ENCODE data around the gene KCNH2. TPM values are rescaled to one million over a fixed set of nuclear protein-coding genes. Genes with fewer than 3 reads are reported as not detected.

KCNH2 gene
- polyA plus RNA-seq, 1 experiment, result 0.06 TPM

DNA sequence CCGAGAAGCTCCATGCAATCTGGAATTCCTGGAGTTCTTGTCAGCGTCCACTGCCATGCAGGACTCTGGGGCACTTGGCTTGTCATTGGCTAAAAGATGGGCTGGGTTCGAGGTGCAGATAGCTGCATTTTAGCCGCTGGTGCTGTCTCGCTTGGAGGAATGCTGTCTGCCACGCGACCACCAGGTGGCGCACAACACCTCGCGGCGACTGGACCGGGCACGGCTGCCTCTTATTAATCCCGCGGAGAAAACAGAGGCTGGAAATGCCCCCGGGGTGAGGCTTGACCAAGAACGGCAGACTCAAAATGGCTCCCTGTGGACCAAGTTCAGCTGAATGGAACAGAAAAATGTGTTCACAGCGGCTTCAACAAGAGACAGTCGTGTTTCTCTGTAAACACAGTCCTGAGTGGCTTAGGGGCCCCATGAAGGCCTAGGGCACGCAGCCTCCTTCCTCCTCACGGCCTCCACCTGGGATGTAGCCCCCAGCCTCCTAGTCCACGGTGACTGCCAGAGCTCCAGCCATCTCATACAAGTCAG, 79.6 kb downstream of the KCNH2 start:
- ChIA-PET CTCF (interaction anchor here (0.6 to 2.7 kb wide), 36 partner anchors 9 to 407 kb away, joined by 3 to 28 read pairs (median 3); partner anchors contain the start of gene NOS3), POLR2A (no interaction called here)
- H3K4me3 ChIP-seq (ENCODE audit: low read depth, low read length), result no peak overlapping the region
- no peaks in the 10 kb centered on the region for H3K36me3 ChIP-seq (ENCODE audit: control insufficient read depth, insufficient read depth, low read length)
- no peak for DNase-seq (ENCODE audit: low read depth)
- peaks cover 4% of the 10 kb centered on the region for H3K27me3 ChIP-seq (ENCODE audit: control insufficient read depth, insufficient read depth, low read length)
- TF ChIP-seq, protein P1, sequence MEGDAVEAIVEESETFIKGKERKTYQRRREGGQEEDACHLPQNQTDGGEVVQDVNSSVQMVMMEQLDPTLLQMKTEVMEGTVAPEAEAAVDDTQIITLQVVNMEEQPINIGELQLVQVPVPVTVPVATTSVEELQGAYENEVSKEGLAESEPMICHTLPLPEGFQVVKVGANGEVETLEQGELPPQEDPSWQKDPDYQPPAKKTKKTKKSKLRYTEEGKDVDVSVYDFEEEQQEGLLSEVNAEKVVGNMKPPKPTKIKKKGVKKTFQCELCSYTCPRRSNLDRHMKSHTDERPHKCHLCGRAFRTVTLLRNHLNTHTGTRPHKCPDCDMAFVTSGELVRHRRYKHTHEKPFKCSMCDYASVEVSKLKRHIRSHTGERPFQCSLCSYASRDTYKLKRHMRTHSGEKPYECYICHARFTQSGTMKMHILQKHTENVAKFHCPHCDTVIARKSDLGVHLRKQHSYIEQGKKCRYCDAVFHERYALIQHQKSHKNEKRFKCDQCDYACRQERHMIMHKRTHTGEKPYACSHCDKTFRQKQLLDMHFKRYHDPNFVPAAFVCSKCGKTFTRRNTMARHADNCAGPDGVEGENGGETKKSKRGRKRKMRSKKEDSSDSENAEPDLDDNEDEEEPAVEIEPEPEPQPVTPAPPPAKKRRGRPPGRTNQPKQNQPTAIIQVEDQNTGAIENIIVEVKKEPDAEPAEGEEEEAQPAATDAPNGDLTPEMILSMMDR (IDR thresholded peaks at IDR 0.05; ENCODE audit: insufficient read depth, low read depth, low read length), result peak; percentile 96

DNA sequence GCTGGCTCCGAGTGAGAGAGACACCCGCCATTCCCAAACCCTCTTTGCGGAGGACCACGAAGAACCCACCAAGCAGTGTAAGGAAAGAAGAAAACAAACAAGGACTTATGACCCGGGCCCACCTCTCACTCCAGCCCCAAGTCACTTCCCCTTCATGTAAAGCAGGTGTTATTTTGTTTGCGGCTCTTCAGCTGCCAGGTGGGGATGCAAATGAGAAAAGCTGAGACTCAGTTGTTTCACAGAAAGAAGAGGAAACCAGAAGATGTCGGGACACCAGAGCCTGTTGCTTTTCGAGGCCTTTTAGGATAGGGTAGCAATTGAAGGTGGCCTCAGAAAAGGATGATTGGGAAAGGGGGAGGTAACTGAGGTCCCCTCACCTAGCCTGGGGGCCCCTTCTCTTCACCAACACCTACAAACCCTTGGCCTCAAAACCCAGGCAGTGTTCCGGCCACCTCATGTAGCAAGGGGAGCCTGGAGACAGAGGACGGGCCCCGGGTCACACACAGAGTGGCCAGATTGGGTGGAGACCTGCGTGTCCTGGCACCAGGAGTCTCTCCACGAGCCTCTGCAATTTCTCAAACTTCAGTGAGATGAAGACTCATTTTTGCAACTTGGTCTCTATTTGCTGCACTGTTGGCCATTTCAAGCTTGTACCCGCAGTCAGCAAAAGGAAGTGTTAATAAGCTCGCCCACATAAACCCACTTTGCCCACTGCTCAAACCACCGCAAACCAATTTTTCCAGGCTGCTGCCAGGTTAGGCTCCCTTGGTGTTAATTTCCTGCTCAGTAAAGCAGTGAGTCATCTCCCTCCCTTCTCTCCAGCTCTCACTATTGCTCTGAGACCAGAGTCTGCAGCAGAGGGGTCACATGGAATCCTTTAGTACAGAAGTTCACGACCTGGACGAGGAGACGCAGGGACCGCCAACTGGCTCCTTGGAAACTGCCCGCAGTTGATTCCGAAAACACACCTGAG, 80.3 kb downstream of the KCNH2 start:
- Histone ChIP-seq H3K36me3 (ENCODE audit: control insufficient read depth, insufficient read depth, low read length) (no peaks in the 10 kb centered on the region), H3K4me3 (ENCODE audit: low read depth, low read length) (no peak overlapping the region), H3K27me3 (ENCODE audit: control insufficient read depth, insufficient read depth, low read length) (peaks cover 4% of the 10 kb centered on the region)
- no peak for DNase-seq (ENCODE audit: low read depth)
- TF ChIP-seq, protein P1 (IDR thresholded peaks at IDR 0.05; ENCODE audit: insufficient read depth, low read depth, low read length), result no peak
- ChIA-PET POLR2A (no interaction called here), CTCF (interaction anchor here (0.6 to 2.7 kb wide), 36 partner anchors 9 to 407 kb away, joined by 3 to 28 read pairs (median 3); partner anchors contain the start of gene NOS3)

DNA sequence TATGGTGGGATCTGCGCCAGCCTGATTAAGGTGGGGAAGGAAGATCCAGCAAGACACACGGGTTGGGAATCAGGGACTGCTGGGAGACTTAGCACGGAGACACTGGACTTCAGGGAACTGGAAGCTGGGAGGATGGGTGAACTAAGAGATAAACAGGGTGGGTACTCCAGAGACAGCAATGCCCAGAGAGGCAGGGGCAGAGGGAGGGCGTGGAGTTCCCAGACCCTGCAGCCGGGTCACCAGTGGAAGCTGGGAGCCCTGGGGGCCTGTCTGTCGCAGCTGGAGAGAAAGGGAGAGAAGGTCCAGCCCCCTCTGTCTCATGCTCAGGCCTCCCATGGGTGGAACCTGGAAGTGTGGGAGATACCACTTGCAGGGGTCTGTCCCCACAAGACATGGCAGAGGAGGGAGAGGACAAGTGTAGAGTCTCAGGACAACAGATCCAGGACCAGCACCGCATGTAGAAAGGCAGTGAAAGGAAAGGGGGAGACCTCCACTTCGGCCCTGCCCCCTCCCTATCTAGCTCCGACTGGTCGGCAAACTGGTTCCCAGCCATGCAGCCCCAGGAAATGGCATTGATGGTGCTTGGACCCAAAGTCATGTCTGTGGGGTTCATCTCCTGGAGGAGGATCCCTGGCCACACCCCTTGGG, 81.4 kb downstream of the KCNH2 start:
- POLR2A ChIA-PET, result no interaction called here
- Histone ChIP-seq H3K4me3 (ENCODE audit: low read depth, low read length) (no peak overlapping the region), H3K27me3 (ENCODE audit: control insufficient read depth, insufficient read depth, low read length) (peaks cover 4% of the 10 kb centered on the region; the same call in 1 of the 2 replicates), H3K36me3 (ENCODE audit: control insufficient read depth, insufficient read depth, low read length) (no peaks in the 10 kb centered on the region)
- TF ChIP-seq, protein P1 (IDR thresholded peaks at IDR 0.05; ENCODE audit: insufficient read depth, low read depth, low read length), result no peak
- CTCF ChIA-PET, result interaction anchor here (0.6 to 2.7 kb wide), 2 partner anchors 11 to 90 kb away, joined by 3 to 22 read pairs; no protein-coding TSS in a partner anchor
- DNase-seq (ENCODE audit: low read depth), result no peak

DNA sequence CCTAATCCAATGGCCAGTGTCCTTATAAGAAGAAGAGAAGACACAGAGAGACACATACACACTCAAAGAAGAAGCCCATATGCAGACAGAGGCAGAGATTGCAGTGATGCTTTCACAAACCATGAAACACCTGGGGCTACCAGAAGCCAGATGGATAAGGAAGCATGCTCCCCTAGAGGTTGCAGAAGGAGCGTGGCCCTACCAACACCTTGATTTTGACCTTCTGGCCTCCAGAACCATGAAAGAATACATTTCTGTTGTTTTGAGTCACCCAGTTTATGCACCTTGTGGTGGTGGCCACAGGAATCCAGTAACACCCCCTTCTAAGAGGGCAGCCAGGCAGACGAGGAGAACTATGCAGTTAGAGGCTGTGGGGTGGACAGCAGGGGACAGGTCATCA, 82.3 kb downstream of the KCNH2 start:
- CTCF ChIA-PET, result no interaction called here
- POLR2A ChIA-PET, result no interaction called here
- no peak for DNase-seq (ENCODE audit: low read depth)
- no peaks in the 10 kb centered on the region for H3K36me3 ChIP-seq (ENCODE audit: control insufficient read depth, insufficient read depth, low read length)
- peaks cover 4% of the 10 kb centered on the region; the same call in 1 of the 2 replicates for H3K27me3 ChIP-seq (ENCODE audit: control insufficient read depth, insufficient read depth, low read length)
- no peak overlapping the region for H3K4me3 ChIP-seq (ENCODE audit: low read depth, low read length)
- TF ChIP-seq, protein P1 (IDR thresholded peaks at IDR 0.05; ENCODE audit: insufficient read depth, low read depth, low read length), result no peak

Other genes starting within 250 kb of the KCNH2 start
- gene GIMAP5, start 240.9 kb downstream of the KCNH2 start, polyA plus RNA-seq (2011; rRNA removed), result not detected in 2 replicates
- not detected in 2 replicates for gene TMEM176B, start 178.0 kb downstream of the KCNH2 start, polyA plus RNA-seq (2011; rRNA removed)
- not detected in 2 replicates for gene TMEM176A, start 177.6 kb downstream of the KCNH2 start, polyA plus RNA-seq (2011; rRNA removed)
- not detected in 2 replicates for gene AOC1, start 125.8 kb downstream of the KCNH2 start, polyA plus RNA-seq (2011; rRNA removed)
- gene NOS3, start 12.7 kb upstream of the KCNH2 start, polyA plus RNA-seq (2011; rRNA removed), result 0.60 and 1.3 TPM in 2 replicates
- gene ATG9B, start 46.2 kb upstream of the KCNH2 start, polyA plus RNA-seq (2011; rRNA removed), result 0.07 and 0.15 TPM in 2 replicates
- 13.0 and 23.6 TPM in 2 replicates for gene ABCB8, start 50.1 kb upstream of the KCNH2 start, polyA plus RNA-seq (2011; rRNA removed)
- 0.26 and 0.45 TPM in 2 replicates for gene ASIC3, start 70.2 kb upstream of the KCNH2 start, polyA plus RNA-seq (2011; rRNA removed)
- gene CDK5, start 79.6 kb upstream of the KCNH2 start, polyA plus RNA-seq (2011; rRNA removed), result 30.0 and 33.2 TPM in 2 replicates
- 59.0 and 86.1 TPM in 2 replicates for gene SLC4A2, start 81.3 kb upstream of the KCNH2 start, polyA plus RNA-seq (2011; rRNA removed)
- gene FASTK, start 102.5 kb upstream of the KCNH2 start, polyA plus RNA-seq (2011; rRNA removed), result 49.3 and 89.9 TPM in 2 replicates
- gene TMUB1, start 105.2 kb upstream of the KCNH2 start, polyA plus RNA-seq (2011; rRNA removed), result 13.6 and 27.8 TPM in 2 replicates
- 43.9 and 52.1 TPM in 2 replicates for gene AGAP3, start 108.2 kb upstream of the KCNH2 start, polyA plus RNA-seq (2011; rRNA removed)
- not detected in 2 replicates for gene GBX1, start 189.4 kb upstream of the KCNH2 start, polyA plus RNA-seq (2011; rRNA removed)
- not detected in 2 replicates for gene ASB10, start 208.9 kb upstream of the KCNH2 start, polyA plus RNA-seq (2011; rRNA removed)
- gene H2BK1, start 232.2 kb upstream of the KCNH2 start, polyA plus RNA-seq (2011; rRNA removed), result not detected in 2 replicates
- 44.2 and 62.5 TPM in 2 replicates for gene ABCF2, start 248.9 kb upstream of the KCNH2 start, polyA plus RNA-seq (2011; rRNA removed)

Measured in BJ (cell line).